ENCODE data around the gene NFE2L2.
"Not testable (repeated sequence)": the region's sequence is repeated elsewhere in the genome, so short reads cannot be mapped to it uniquely, and the experiment has no call there.

Gene NFE2L2

GRCh38 chr2:177270531-177270930 lies 6.0 kb upstream of the NFE2L2 start:
- ATAC-seq, result no peak
- TF ChIP-seq ESRRG (CRISPR knock-in tag; IDR thresholded peaks at IDR 0.05) (no peak), ZFP30 (CRISPR knock-in tag; IDR thresholded peaks at IDR 0.05) (no peak), SNAI2 (CRISPR knock-in tag; IDR thresholded peaks at IDR 0.05) (no peak), TSHZ2 (CRISPR knock-in tag; IDR thresholded peaks at IDR 0.05) (no peak), POU6F1 (CRISPR knock-in tag; IDR thresholded peaks at IDR 0.05; ENCODE audit: borderline replicate concordance, low read depth) (no peak), ZNF8 (CRISPR knock-in tag; IDR thresholded peaks at IDR 0.05) (no peak), ARNTL (CRISPR knock-in tag; IDR thresholded peaks at IDR 0.05; ENCODE audit: borderline replicate concordance, low read depth) (no peak), ISL1 (CRISPR knock-in tag; IDR thresholded peaks at IDR 0.05) (no peak), ZC3H10 (CRISPR knock-in tag; IDR thresholded peaks at IDR 0.05) (no peak), CSRNP3 (CRISPR knock-in tag; IDR thresholded peaks at IDR 0.05) (no peak), GLIS3 (CRISPR knock-in tag; IDR thresholded peaks at IDR 0.05) (no peak), TOX (CRISPR knock-in tag; IDR thresholded peaks at IDR 0.05; ENCODE audit: borderline replicate concordance) (no peak), CREB5 (CRISPR knock-in tag; IDR thresholded peaks at IDR 0.05; ENCODE audit: low read depth) (no peak), BACH2 (CRISPR knock-in tag; IDR thresholded peaks at IDR 0.05; ENCODE audit: borderline replicate concordance) (no peak)

- no peak for ATAC-seq
- TF ChIP-seq ESRRG (CRISPR knock-in tag; IDR thresholded peaks at IDR 0.05) (no peak), BACH2 (CRISPR knock-in tag; IDR thresholded peaks at IDR 0.05; ENCODE audit: borderline replicate concordance) (no peak), ZFP3 (CRISPR knock-in tag; IDR thresholded peaks at IDR 0.05) (no peak), CSDC2 (CRISPR knock-in tag; IDR thresholded peaks at IDR 0.05) (no peak)
These were observed 4.4 kb upstream of the NFE2L2 start for GRCh38 chr2:177268901-177269300.

- TF ChIP-seq ZFP3 (CRISPR knock-in tag; IDR thresholded peaks at IDR 0.05) (no peak), ISL1 (CRISPR knock-in tag; IDR thresholded peaks at IDR 0.05) (no peak), ZC3H10 (CRISPR knock-in tag; IDR thresholded peaks at IDR 0.05) (no peak), CREB5 (CRISPR knock-in tag; IDR thresholded peaks at IDR 0.05; ENCODE audit: low read depth) (no peak), ZFP30 (CRISPR knock-in tag; IDR thresholded peaks at IDR 0.05) (no peak), POU6F1 (CRISPR knock-in tag; IDR thresholded peaks at IDR 0.05; ENCODE audit: borderline replicate concordance, low read depth) (no peak), PATZ1 (CRISPR knock-in tag; IDR thresholded peaks at IDR 0.05; ENCODE audit: borderline replicate concordance) (no peak), CSRNP3 (CRISPR knock-in tag; IDR thresholded peaks at IDR 0.05) (no peak), CSDC2 (CRISPR knock-in tag; IDR thresholded peaks at IDR 0.05) (no peak), PPARA (CRISPR knock-in tag; IDR thresholded peaks at IDR 0.05; ENCODE audit: borderline replicate concordance) (no peak), ARNTL (CRISPR knock-in tag; IDR thresholded peaks at IDR 0.05; ENCODE audit: borderline replicate concordance, low read depth) (no peak), TOX (CRISPR knock-in tag; IDR thresholded peaks at IDR 0.05; ENCODE audit: borderline replicate concordance) (no peak), TCF4 (CRISPR knock-in tag; IDR thresholded peaks at IDR 0.05; ENCODE audit: borderline replicate concordance) (no peak)
- no peak for ATAC-seq
These were observed 3.8 kb upstream of the NFE2L2 start for GRCh38 chr2:177268187-177268871.

GRCh38 chr2:177266955-177267354 lies 2.4 kb upstream of the NFE2L2 start:
- ATAC-seq, result not testable (repeated sequence)

All from SK-N-SH treated with all-trans-retinoic acid at 6 μM for 48 hours (cell line).